Lower leg skin (tissue), 4 donors: ENCODE results near the gene SNU13. TPM values are rescaled to one million over a fixed set of nuclear protein-coding genes. Genes with fewer than 3 reads are reported as not detected.

ENCODE experiments used
- DNase-seq, 2 donors: peaks; one replicate each; pipeline ENCODE4 v3.0.0-alpha.2; 2019; ENCODE audit warnings: low spot score in 2 of 2
- H3K4me3 ChIP-seq: fragments of 200-600 bp; sonication (generic); 2 replicates; pipeline ENCODE4 v1.5.1; 2017; ENCODE audit warnings: mild to moderate bottlenecking, low read depth; ENCODE audit not compliant: poor library complexity, severe bottlenecking
- POLR2A ChIP-seq, 2 donors: fragments of 450-650 bp; IDR thresholded peaks; one replicate each; pipeline ENCODE4 v1.6.1; 2016 to 2017; ENCODE audit warnings: antibody characterized with exemption in 2 of 2, mild to moderate bottlenecking in 1 of 2, moderate library complexity in 1 of 2
- WGBS, 2 donors: methylation state at CpG; one replicate each; pipeline ENCODE4 v1.1.5; 2018; 5-methylcytosine and 5-hydroxymethylcytosine counted together
- intact Hi-C: fragments of 100-400 bp; cut with DNase I; formaldehyde crosslinking; loops from one replicate; pipeline ENCODE4 v1.15.0; 2023; ENCODE audit warnings: low total_unique reads
- total RNA-seq, 4 donors: library from RNA; depleted of rRNA; stranded (reverse); fragments of >200 nt; gene quantifications; one replicate each; pipeline ENCODE4 v1.1.0, GENCODE V29; 2016
- TF ChIP-seq, protein P1 (sequence below), 3 donors: fragments of 450-650 bp; IDR thresholded peaks; one replicate each; pipeline ENCODE4 v1.5.1; 2016; ENCODE audit warnings: antibody characterized with exemption in 3 of 3, mild to moderate bottlenecking in 3 of 3, moderate library complexity in 2 of 3

SNU13 gene
- total RNA-seq, 4 donors from 2014 or later: 103 to 127 (median 116) TPM

DNA sequence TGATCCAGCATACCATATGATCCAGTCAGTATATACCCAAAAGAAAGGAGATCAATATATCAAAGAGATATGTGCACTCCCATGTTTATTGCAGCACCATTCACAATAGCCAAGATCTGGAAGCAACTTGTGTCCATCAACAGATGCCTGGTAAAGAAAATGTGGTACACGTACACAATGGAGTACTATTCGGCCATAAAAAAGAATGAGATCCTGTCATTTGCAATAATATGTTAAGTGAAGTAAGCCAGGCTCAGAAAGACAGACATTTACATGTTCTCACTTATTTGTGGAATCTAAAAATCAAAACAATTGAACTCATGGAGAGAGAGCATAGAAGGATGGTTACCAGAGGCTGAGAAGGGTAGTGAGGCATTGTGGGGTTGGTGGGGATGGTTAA, 27.0 kb downstream of the SNU13 start:
- no peak for DNase-seq
- H3K4me3 ChIP-seq: no peak overlapping the region
- intact Hi-C loops: no loop called here
- TF ChIP-seq POLR2A (IDR thresholded peaks at IDR 0.05): no peak
- WGBS, 2 donors: 95% methylated on average over 2 of the region's 2 CpGs

DNA sequence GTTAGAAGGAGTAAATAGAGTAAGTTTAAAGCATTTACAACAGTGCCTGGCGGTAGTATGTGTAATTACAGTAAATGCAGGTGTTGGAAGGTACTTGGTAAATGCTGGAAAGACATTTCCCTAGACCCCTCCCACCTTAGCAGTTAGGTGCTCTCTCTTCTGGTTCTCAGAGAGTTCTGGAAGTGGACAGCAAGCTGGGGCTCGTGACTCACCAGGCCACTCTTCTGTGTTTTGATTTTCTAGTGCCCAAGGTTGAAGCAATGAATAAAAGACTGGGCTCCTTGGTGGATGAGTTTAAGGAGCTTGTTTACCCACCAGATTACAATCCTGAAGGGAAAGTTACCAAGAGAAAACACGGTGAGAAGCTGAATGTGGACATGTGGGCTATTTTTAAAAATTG, 27.6 kb downstream of the SNU13 start:
- WGBS, 2 donors: 94 to 97% methylated on average over 3 of the region's 3 CpGs
- TF ChIP-seq, protein P1, sequence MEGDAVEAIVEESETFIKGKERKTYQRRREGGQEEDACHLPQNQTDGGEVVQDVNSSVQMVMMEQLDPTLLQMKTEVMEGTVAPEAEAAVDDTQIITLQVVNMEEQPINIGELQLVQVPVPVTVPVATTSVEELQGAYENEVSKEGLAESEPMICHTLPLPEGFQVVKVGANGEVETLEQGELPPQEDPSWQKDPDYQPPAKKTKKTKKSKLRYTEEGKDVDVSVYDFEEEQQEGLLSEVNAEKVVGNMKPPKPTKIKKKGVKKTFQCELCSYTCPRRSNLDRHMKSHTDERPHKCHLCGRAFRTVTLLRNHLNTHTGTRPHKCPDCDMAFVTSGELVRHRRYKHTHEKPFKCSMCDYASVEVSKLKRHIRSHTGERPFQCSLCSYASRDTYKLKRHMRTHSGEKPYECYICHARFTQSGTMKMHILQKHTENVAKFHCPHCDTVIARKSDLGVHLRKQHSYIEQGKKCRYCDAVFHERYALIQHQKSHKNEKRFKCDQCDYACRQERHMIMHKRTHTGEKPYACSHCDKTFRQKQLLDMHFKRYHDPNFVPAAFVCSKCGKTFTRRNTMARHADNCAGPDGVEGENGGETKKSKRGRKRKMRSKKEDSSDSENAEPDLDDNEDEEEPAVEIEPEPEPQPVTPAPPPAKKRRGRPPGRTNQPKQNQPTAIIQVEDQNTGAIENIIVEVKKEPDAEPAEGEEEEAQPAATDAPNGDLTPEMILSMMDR (IDR thresholded peaks at IDR 0.05): no peak
- TF ChIP-seq POLR2A (IDR thresholded peaks at IDR 0.05): no peak

DNA sequence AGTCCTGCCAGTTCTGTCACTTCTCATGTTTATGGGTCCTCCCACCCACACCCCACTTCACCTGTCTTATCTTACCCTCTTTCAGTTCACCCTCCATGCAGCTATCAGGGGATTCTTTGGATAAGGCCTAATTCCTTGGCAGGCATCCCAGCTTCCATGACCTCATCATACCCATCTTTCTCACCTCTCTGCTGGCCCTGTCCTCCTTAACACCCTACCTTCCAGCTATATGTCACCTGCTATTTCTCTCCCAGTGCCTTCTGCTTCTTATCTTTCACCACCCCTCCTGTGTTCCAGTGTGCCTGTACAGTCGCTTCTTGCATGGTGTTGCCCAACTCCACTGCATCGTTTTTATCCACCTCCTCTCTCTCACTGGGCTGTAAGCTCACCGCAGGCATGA, 28.3 kb downstream of the SNU13 start:
- TF ChIP-seq, protein P1 (IDR thresholded peaks at IDR 0.05): no peak
- TF ChIP-seq POLR2A (IDR thresholded peaks at IDR 0.05): no peak
- 86 to 89% methylated on average over 3 of the region's 3 CpGs for WGBS, 2 donors
- intact Hi-C loops: no loop called here
- no peak overlapping the region for H3K4me3 ChIP-seq
- DNase-seq: peak in 1 of 2 donors; percentile 37

More for the DNA sequence above, 27.6 kb downstream of the SNU13 start:
- H3K4me3 ChIP-seq: no peak overlapping the region
- DNase-seq: peak in 1 of 2 donors; percentile 20
- intact Hi-C loops: no loop called here

DNA sequence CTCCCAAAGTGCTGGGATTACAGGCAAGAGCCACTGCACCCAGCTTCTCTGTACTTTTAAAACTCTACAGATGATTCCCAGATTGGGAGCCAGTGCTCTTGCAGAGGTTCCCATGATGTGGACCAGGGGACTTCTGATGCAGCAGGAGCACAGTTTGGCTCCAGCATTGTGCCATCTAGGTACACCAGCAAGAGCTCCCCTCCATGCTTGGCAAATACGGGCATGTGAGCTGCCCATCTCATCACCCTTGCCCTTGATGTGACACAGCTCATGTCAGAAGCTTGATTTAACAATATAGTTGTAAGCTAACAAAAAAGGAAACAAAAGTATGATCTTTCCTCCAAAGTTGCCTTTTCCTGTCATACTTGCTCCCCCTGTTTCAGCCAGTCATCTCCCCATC, 28.7 kb downstream of the SNU13 start:
- DNase-seq: peak in 1 of 2 donors; percentile 42
- intact Hi-C loops: no loop called here
- no peak overlapping the region for H3K4me3 ChIP-seq
- WGBS, 2 donors: 89 to 96% methylated on average over 1 of the region's 1 CpG
- no peak for TF ChIP-seq POLR2A (IDR thresholded peaks at IDR 0.05)
- TF ChIP-seq, protein P1 (IDR thresholded peaks at IDR 0.05): no peak

DNA sequence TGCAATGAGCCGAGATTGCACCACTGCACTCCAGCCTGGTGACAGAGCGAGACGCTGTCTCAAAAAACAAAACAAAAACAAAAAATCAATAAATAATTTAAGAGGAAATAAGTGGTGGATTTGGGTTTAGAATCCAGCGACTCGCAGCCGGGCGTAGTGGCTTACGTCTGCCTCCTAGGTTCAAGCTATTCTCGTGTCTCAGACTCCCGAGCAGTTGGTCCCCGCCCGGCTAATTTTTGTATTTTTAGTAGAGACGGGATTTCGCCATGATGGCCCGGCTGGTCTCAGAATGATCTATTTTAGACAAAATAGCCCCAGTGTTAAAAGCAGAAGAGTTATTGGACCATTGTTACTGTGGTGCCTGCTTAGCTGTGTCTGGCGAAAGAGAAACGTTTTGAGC, 29.8 kb downstream of the SNU13 start:
- DNase-seq: peak in 1 of 2 donors; percentile 61
- no peak overlapping the region for H3K4me3 ChIP-seq
- intact Hi-C loops: no loop called here
- TF ChIP-seq POLR2A (IDR thresholded peaks at IDR 0.05): no peak
- TF ChIP-seq, protein P1 (IDR thresholded peaks at IDR 0.05): no peak
- 90 to 93% methylated on average over 17 of the region's 17 CpGs for WGBS, 2 donors

DNA sequence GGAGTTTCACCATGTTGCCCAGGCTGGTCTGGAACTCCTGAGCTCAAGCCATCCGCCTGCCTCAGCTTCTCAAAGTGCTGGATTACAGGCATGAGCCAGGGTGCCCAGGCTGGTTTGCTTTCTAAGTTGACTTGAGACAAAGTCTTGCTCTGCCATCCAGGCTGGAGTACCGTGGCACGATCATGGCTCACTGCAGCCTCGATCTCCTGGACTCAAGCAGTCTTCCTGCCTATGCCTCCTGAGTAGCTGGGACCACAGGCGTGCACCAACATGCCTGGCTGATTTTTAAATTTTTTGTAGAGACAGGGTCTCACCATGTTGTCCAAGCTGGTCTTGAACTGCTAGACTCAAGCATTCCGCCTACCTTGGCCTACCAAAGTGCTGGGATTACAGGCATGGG, 31.0 kb downstream of the SNU13 start:
- 96 to 98% methylated on average over 6 of the region's 6 CpGs for WGBS, 2 donors
- intact Hi-C loops: no loop called here
- TF ChIP-seq POLR2A (IDR thresholded peaks at IDR 0.05): no peak
- TF ChIP-seq, protein P1 (IDR thresholded peaks at IDR 0.05): no peak
- H3K4me3 ChIP-seq: no peak overlapping the region
- DNase-seq: peak in 1 of 2 donors; percentile 36
